Upper lobe of right lung (tissue), 1 donor: ENCODE results near the gene TBL1X. TPM values are rescaled to one million over a fixed set of nuclear protein-coding genes. Genes with fewer than 3 reads are reported as not detected.

ENCODE experiments used
- ATAC-seq: fragments of 200-7000 bp; cut with Tn5 transposase; one replicate; pipeline ENCODE4 v1.9.1; 2020; ENCODE audit warnings: mild to moderate bottlenecking, moderate library complexity
- DNase-seq: peaks from one replicate; pipeline ENCODE4 v3.0.0-alpha.2; 2020
- H3K27ac ChIP-seq: fragments of 200-600 bp; one replicate; pipeline ENCODE4 v1.8.0; 2022
- H3K27me3 ChIP-seq: fragments of 200-600 bp; one replicate; pipeline ENCODE4 v1.8.0; 2022; ENCODE audit warnings: mild to moderate bottlenecking
- H3K36me3 ChIP-seq: fragments of 200-600 bp; one replicate; pipeline ENCODE4 v1.8.0; 2022
- H3K4me1 ChIP-seq: fragments of 200-600 bp; one replicate; pipeline ENCODE4 v1.8.0; 2022
- H3K4me3 ChIP-seq: fragments of 200-600 bp; one replicate; pipeline ENCODE4 v1.8.0; 2022; ENCODE audit warnings: mild to moderate bottlenecking
- H3K9me3 ChIP-seq: fragments of 200-600 bp; one replicate; pipeline ENCODE4 v1.8.0; 2022
- intact Hi-C: fragments of 100-400 bp; cut with DNase I; formaldehyde crosslinking; loops from one replicate; pipeline ENCODE4 v1.11.0; 2022
- total RNA-seq: library from RNA; stranded (reverse); fragmentation: NEBNext Ultra II Directional; extraction: Animal tissue kit (Norgen Biotek cat#: 25700); gene quantifications from one replicate; pipeline ENCODE4 v1.2.1, GENCODE V29; 2021
- TF ChIP-seq, protein P1 (sequence below): fragments of 200-600 bp; IDR thresholded peaks from one replicate; pipeline ENCODE4 v1.8.0; 2022; ENCODE audit warnings: antibody characterized with exemption
- donor health status: DM: no; HTN: yes; CAD: no; lungs with severe emphysema.

TBL1X gene
- total RNA-seq, 1 donor from 2014 or later = 18.4 TPM

DNA sequence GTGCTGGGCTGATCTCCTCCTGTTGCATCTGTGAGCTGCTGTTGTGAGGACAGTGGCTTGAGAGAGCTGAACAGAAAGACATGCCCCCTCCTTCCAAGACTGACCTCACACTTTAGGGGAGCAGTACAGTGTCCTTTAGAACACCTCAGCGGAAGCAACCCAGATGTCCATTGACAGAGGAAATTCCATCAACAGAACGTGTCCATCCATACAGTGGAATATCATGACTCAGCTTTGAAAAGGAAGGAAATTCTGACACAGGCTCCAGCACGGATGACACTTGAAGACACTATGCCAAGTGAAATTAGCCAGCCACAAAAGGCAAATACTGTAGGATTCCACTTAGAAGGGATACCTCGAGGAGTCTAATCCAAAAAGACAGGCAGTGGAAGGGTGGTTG is 197.3 kb downstream of the TBL1X start:
- H3K27me3 ChIP-seq = no peaks in the 10 kb centered on the region
- no peaks in the 10 kb centered on the region for H3K4me1 ChIP-seq
- intact Hi-C loops = no loop called here
- H3K9me3 ChIP-seq = no peaks in the 10 kb centered on the region
- no peak overlapping the region for H3K4me3 ChIP-seq
- H3K27ac ChIP-seq = no peak overlapping the region
- TF ChIP-seq, protein P1, sequence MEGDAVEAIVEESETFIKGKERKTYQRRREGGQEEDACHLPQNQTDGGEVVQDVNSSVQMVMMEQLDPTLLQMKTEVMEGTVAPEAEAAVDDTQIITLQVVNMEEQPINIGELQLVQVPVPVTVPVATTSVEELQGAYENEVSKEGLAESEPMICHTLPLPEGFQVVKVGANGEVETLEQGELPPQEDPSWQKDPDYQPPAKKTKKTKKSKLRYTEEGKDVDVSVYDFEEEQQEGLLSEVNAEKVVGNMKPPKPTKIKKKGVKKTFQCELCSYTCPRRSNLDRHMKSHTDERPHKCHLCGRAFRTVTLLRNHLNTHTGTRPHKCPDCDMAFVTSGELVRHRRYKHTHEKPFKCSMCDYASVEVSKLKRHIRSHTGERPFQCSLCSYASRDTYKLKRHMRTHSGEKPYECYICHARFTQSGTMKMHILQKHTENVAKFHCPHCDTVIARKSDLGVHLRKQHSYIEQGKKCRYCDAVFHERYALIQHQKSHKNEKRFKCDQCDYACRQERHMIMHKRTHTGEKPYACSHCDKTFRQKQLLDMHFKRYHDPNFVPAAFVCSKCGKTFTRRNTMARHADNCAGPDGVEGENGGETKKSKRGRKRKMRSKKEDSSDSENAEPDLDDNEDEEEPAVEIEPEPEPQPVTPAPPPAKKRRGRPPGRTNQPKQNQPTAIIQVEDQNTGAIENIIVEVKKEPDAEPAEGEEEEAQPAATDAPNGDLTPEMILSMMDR = no peak
- H3K36me3 ChIP-seq = no peaks in the 10 kb centered on the region
- DNase-seq = no peak
- no peak for ATAC-seq

DNA sequence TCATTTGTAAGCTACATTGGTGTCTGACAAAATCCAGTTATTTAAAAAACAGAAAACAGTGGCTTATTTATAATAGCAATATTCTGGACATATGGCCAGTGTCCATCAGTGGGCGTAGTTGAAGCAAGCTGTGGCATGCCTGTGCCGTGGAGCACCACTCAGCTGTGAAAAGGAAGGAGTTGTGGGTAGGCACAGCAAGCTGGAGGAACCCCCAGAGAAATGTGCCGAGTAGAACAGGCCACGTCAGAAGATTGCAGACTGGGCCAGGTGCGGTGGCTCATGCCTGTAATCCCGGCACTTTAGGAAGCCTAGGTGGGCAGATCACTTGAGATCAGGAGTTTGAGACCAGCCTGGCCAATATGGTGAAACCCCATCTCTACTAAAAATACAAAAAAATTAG is 198.4 kb downstream of the TBL1X start:
- TF ChIP-seq, protein P1 = no peak
- no peaks in the 10 kb centered on the region for H3K9me3 ChIP-seq
- no peaks in the 10 kb centered on the region for H3K36me3 ChIP-seq
- no peaks in the 10 kb centered on the region for H3K27me3 ChIP-seq
- no peaks in the 10 kb centered on the region for H3K4me1 ChIP-seq
- intact Hi-C loops = no loop called here
- no peak for DNase-seq
- ATAC-seq = no peak
- H3K4me3 ChIP-seq = no peak overlapping the region
- no peak overlapping the region for H3K27ac ChIP-seq

DNA sequence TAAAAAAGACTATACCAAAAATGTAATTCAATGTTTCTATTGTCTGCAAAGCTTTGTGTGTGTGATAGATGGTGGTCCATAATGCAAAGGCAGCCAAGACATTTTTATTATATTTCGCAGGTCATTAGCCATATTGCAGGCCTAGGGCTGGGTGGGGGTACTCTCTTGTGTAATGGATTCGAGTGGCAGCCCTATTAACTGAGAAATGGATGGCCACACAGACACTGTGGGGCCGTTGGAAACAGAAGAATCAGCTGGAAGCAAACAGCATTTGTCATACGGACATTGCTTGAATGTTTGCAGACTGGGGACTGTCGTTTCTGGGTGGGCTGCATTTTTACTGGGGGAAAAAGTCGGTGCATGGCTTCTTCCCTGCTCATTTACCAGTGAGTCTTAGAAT is 199.4 kb downstream of the TBL1X start:
- Histone ChIP-seq H3K27ac (no peak overlapping the region), H3K27me3 (no peaks in the 10 kb centered on the region), H3K4me1 (no peaks in the 10 kb centered on the region), H3K36me3 (no peaks in the 10 kb centered on the region), H3K4me3 (no peak overlapping the region), H3K9me3 (no peaks in the 10 kb centered on the region)
- intact Hi-C loops = no loop called here
- TF ChIP-seq, protein P1 = no peak
- no peak for DNase-seq
- ATAC-seq = no peak

DNA sequence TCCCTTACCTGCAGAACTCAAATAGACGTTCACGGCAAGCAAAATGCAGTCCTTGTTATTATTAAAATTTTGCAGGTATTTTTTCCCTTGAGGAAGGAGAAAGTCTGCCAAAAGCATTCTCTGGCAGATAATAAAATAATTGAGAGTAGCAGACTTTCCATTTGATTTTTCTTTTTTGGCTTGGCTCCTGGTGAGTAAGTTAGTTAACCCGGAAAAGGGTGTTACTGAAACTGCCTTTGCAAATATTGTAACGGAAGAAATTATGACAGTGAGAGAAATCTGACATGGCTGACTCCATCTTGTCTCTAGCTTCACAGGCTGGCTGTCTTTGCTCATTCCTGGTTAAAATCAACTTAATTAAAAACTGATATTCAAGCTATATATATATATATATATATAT is 200.3 kb downstream of the TBL1X start:
- H3K36me3 ChIP-seq = no peaks in the 10 kb centered on the region
- no peak for DNase-seq
- no peaks in the 10 kb centered on the region for H3K4me1 ChIP-seq
- intact Hi-C loops = no loop called here
- no peak overlapping the region for H3K4me3 ChIP-seq
- H3K27me3 ChIP-seq = no peaks in the 10 kb centered on the region
- ATAC-seq = no peak
- no peaks in the 10 kb centered on the region for H3K9me3 ChIP-seq
- no peak overlapping the region for H3K27ac ChIP-seq
- TF ChIP-seq, protein P1 = no peak

DNA sequence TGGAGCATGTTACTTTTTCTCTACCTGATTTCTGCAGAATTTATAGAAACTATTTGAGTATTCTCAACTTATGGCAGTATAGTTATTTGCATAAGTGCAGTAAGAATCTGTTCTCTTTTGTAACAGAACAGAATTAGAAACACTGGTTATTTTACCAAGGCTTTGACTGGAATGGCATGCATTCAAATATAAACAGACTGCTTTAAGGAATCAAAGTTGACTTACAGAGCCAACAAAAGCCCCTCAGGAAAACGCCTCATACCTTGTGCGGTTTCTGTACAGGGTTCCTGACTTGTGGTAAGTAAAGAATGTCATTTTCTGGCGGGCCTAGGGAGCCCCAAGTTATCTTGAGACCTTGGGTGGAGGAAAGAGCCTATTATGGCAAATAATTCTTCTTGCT is 203.7 kb downstream of the TBL1X start:
- no peaks in the 10 kb centered on the region for H3K27me3 ChIP-seq
- H3K36me3 ChIP-seq = no peaks in the 10 kb centered on the region
- intact Hi-C loops = no loop called here
- TF ChIP-seq, protein P1 = no peak
- H3K27ac ChIP-seq = no peak overlapping the region
- no peak for DNase-seq
- no peaks in the 10 kb centered on the region for H3K9me3 ChIP-seq
- no peaks in the 10 kb centered on the region for H3K4me1 ChIP-seq
- no peak overlapping the region for H3K4me3 ChIP-seq
- no peak for ATAC-seq

DNA sequence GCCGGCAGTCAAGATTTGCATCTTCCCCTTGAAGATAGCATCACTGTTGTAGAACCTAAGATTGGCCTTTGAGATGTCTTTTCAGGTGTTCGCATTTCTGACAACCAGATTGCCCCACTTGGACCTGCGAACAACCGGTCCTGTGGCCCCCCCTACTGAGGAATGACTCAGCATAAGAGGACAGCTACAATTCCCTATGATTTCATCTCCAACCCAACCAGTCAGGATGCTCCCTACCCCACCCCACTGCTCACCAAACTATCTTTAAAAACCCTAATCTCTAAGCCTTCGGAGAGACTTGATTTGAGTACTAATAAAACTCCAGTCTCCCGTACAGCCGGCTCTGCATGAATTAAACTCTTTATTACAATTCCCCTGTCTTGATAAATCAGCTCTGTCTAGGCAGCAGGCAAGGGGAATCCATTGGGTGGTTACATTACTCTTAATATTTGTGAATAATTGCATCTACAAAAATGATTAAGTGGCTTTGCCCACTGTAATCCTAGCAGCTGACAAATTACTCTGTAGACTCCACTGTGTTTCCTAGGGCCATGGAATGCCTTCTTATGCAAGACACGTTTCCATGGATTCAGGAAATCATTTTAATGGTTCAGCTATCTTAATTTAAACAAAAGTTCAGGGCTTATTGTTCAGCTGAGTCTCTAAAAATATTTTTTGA is 205.4 kb downstream of the TBL1X start:
- no peaks in the 10 kb centered on the region for H3K36me3 ChIP-seq
- TF ChIP-seq, protein P1 = no peak
- ATAC-seq (no peak), DNase-seq (no peak)
- no peak overlapping the region for H3K4me3 ChIP-seq
- H3K27ac ChIP-seq = no peak overlapping the region
- H3K27me3 ChIP-seq = no peaks in the 10 kb centered on the region
- H3K4me1 ChIP-seq = no peaks in the 10 kb centered on the region
- H3K9me3 ChIP-seq = no peaks in the 10 kb centered on the region
- intact Hi-C loops = no loop called here
